ENCODE measurements around the gene KMT2D.

Gene KMT2D

GRCh38 chr12:49019443-49020324 lies 40.9 kb downstream of the KMT2D start:
- DNase-seq (ENCODE audit: low spot score), result peak; percentile 71

- no peak for DNase-seq (ENCODE audit: low spot score)
Measured at GRCh38 chr12:49019120-49019430, 41.5 kb downstream of the KMT2D start.

GRCh38 chr12:49018261-49019119 lies 42.1 kb downstream of the KMT2D start, which contains the start of gene PRKAG1:
Gene PRKAG1, minus strand, starts transcription at chr12:49018776. Its CDS starts 36 bp downstream, at chr12:49018740.
- peak; percentile 95 for DNase-seq (ENCODE audit: low spot score)

- no peak for DNase-seq (ENCODE audit: low spot score)
Measured at GRCh38 chr12:49017891-49018260, 42.7 kb downstream of the KMT2D start.

- no peak for DNase-seq (ENCODE audit: low spot score)
Measured at GRCh38 chr12:49015196-49015595, 45.4 kb downstream of the KMT2D start.

GRCh38 chr12:49014547-49014946 lies 46.0 kb downstream of the KMT2D start:
- DNase-seq (ENCODE audit: low spot score), result no peak

- DNase-seq (ENCODE audit: low spot score), result no peak
Measured at GRCh38 chr12:49013428-49013827, 47.2 kb downstream of the KMT2D start.

GRCh38 chr12:49012739-49013138 lies 47.9 kb downstream of the KMT2D start:
- DNase-seq (ENCODE audit: low spot score), result no peak

Measured in SK-N-DZ (cell line).